ENCODE data around the gene EFR3B.
"Not testable (repeated sequence)": the region's sequence is repeated elsewhere in the genome, so short reads cannot be mapped to it uniquely, and the experiment has no call there.

EFR3B gene

GRCh38 chr2:25074826-25075225 lies 33.0 kb downstream of the EFR3B start:
- DNase-seq: no peak

DNA sequence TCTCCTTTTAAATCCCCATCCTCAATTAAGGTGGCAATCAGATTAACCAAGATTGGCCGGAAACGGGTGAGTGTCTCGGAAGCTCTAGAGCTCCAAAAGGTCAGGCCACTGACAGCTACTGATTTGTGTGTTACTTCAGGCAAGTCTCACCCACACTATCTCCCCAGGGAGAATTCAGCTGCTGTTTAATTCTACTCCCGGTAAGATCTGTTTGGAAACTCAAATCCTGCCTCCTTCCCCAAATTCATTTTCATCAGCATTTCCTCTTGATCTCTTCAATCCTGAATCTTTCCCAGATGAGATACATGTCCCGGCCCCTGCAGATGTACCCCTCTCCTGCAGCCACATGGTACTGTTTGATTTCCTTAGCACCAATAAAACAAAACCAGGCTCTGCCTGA lies 34.9 kb downstream of the EFR3B start:
- DNase-seq: peak; percentile 73

- no peak for DNase-seq
Measured at GRCh38 chr2:25077789-25078169, 35.9 kb downstream of the EFR3B start.

DNA sequence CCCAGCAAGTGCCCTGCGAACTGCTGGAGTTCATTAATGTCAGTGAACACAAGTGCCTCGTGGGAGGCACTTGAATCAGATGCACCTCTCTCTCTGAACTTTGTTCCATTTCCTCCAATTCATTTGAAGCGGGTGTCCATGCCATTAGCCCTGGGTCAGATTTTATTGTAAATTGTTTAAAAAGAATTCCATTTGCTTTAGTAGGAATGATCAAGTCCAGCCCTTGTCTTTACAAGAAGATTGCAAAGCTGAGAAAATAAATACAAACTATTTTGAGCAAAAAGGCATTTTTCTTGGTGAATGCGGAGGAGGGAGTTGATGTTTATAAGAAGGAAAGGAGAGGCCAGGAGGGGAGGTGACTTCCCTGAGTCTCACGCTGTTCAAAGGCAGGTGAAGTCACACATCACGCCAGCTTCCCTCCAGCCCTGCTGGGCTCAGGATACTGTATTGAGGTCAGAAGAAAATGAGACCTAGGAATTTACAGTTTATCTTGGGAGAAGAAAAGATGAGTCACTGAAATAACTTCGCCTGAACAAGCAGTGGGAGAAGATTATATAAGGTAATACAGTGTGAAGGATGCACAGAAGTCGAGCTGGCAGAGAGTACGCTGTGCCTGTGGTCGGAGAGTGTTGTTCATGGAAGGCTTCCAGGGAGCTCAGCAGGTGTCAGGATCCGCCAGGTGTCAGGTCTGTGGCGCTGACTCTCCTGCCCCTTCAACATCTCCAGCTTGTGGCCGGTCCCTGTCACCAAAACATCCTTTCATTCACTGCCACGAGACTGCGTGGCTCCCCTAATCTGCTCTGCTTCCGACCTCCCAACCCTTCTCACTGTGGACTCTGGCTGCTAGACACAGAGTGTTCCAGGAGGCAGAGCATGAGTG lies 36.5 kb downstream of the EFR3B start:
- peak; percentile 87 for DNase-seq

GRCh38 chr2:25079050-25079635 lies 37.3 kb downstream of the EFR3B start:
- DNase-seq: no peak

DNA sequence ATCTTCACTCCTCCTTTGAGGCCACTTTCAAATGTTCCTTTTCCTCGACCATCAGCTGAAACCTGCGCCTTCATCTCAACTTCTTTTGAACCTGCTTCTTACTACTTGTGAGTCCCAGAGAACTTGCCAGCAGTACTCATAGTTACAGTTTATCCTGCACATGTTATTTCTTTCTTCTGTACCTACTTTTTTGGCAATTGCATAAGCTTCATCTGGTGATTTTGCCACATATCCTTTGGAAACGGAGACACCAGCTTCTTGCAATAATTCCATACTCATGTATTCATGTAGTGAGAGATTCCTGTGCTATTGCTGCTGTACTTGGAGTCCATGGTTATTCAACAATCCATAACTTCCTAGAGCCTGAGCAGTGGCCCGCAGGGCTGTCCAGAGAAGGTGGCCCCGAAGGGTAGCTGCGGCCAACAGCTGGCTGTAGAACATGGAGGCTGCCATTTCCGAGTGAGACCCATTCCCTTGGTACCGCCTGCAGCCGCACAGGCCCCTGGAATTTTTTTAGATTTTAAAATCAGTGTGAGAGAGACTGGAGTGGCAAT lies 39.4 kb downstream of the EFR3B start:
- DNase-seq: no peak

- no peak for DNase-seq
Measured at GRCh38 chr2:25082002-25082622, 40.2 kb downstream of the EFR3B start.

- DNase-seq: no peak
Measured at GRCh38 chr2:25085761-25086560, 44.1 kb downstream of the EFR3B start.

DNA sequence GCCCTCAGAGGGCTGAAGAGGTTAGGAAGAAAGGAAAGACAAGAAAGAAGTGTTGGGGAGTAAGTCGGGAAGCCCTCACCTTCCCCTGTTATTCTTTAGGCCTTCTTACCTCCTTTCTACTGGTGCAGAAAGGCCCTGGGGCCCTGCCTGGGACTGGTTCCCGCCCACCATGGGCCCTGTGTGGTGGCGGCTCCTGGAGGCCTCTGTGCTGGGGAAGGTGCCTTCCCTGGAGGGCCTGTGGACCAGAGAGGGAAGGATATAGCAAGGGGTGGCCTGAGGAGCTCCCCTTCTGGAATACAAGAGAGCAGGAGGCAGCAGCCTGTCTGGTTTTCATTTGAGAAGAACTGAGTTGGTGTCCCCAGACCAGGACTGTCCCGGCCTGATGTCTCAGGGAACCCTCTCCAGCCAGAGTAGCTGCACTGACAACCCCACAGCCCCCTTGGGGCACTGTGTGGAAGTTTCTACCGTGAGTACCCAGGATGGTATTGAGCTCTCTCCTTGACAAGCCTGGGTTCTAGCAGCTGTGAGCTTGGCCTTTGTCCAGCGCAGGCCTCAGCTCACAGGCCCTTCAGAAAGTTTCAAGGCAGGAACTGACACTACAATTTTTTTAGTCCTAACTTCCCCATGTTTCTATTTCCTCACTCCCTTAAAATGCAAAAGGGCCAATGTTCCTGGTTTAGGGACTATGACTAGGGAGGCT lies 47.1 kb downstream of the EFR3B start:
- DNase-seq: no peak

- no peak for DNase-seq
Measured at GRCh38 chr2:25089605-25090315, 47.9 kb downstream of the EFR3B start.

- peak; percentile 42 for DNase-seq
Measured at GRCh38 chr2:25090801-25091200, 48.9 kb downstream of the EFR3B start.

- no peak for DNase-seq
Measured at GRCh38 chr2:25091265-25091664, 49.4 kb downstream of the EFR3B start.

DNA sequence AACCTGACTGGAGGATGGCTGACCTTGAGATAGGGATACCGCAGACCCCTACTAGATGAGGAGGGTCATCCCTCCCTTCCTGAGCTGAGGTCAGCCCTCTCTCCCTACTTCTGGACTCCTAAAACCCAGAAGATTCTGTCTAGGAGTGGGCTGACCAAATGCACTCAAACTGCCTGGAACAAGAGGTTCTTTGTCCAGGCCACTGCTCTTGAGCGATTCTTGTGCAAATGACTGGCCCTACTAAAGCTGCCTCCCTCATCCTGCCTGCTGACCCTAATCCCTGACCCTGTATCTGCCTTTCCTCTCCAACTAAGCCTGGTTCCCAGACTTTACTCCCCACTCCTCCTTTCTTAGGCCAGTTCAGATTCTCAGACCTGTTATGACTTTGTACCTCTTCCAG lies 56.2 kb downstream of the EFR3B start:
- no peak for DNase-seq

GRCh38 chr2:25098670-25099486 lies 57.0 kb downstream of the EFR3B start:
- DNase-seq: peak; percentile 30

DNA sequence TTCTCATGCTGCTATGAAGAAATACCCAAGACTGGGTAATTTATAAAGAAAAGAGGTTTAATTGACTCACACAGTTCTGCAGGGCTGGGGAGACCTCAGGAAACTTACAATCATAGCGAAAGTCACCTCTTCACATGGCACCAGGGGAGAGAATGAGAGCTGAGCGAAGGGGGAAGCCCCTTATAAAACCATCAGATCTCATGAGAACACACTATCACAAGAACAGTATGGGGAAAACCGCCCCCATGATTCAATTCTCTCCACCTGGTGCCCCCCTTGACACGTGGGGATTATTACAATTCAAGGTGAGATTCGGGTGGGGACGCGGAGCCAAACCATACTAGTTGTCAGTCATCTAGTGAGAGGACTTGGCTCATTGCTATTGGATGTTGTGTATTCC lies 60.5 kb downstream of the EFR3B start:
- not testable (repeated sequence) for DNase-seq

- DNase-seq: no peak
Measured at GRCh38 chr2:25103287-25103871, 61.5 kb downstream of the EFR3B start.

DNA sequence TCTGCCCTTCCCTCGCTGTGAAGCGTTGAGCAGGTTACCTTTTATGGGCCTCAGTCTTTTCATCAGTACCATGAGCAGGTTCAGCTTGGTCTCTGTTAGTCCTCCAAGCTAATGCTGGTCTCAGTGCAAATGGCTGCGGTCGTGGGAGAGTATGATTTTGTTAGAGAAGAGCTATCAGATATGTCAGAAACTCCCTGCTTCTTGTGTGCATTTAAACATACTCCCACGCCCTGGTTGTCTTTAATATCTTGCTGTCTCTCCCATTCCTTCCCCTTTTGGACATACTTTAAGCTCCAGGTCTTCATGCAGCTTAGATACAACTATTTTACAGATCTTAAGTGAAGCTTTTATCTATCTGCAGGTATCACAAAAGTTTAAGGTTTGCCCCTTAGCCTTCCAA lies 62.9 kb downstream of the EFR3B start:
- DNase-seq: no peak

GRCh38 chr2:25105336-25106085 lies 63.6 kb downstream of the EFR3B start:
- peak; percentile 41 for DNase-seq

DNA sequence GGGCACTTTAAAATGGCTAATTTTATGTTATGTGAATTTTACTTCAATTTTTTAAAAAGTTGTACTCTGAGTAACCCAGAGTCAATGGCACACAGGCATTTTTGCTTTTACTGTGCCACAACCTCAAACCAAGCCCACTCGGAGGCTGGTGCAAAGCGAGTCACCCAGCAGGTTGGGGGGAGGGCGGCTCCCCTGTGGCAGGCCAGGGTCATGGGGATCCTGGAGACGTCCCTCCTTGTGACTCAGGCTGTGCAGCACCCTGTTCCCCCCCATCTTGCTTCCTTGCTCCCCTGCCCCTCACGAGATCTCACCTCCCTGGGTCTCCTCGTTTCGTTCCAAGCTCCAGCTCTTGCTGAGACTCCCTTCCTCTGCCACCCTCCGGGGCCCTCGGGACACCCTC lies 67.9 kb downstream of the EFR3B start:
- no peak for DNase-seq

GRCh38 chr2:25112113-25112512 lies 70.2 kb downstream of the EFR3B start:
- DNase-seq: no peak

All from NCI-H2171 treated with DMSO at 0.1 percent for 48 hours (cell line).